Neuronal stem cell (in vitro differentiated cells): ENCODE measurements around the gene TPRA1.
"Not testable (repeated sequence)": the region's sequence is repeated elsewhere in the genome, so short reads cannot be mapped to it uniquely, and the experiment has no call there.

ENCODE experiments used
- DNase-seq: peaks from one replicate; pipeline ENCODE4 v3.0.0-alpha.2; 2013; ENCODE audit warnings: low spot score
- H2AFZ ChIP-seq: one replicate; pipeline ENCODE4 v1.6.1; 2013; ENCODE audit warnings: mild to moderate bottlenecking, low read length, inconsistent platforms
- H2AK5ac ChIP-seq: 2 replicates; pipeline ENCODE4 v1.6.1; 2013; ENCODE audit warnings: low read depth, mild to moderate bottlenecking, inconsistent platforms, low read length, moderate library complexity, mixed read lengths
- H2BK120ac ChIP-seq: 2 replicates; pipeline ENCODE4 v1.6.1; 2013; ENCODE audit warnings: low read depth, mild to moderate bottlenecking, inconsistent platforms, low read length, moderate library complexity, mixed read lengths
- H2BK12ac ChIP-seq: one replicate; pipeline ENCODE4 v1.6.1; 2013; ENCODE audit warnings: low read length, inconsistent platforms
- H2BK15ac ChIP-seq: 2 replicates; pipeline ENCODE4 v1.6.1; 2013; ENCODE audit warnings: mild to moderate bottlenecking, low read length, inconsistent platforms, mixed read lengths
- H2BK5ac ChIP-seq: one replicate; pipeline ENCODE4 v1.6.1; 2013; ENCODE audit warnings: inconsistent platforms, mild to moderate bottlenecking, low read length, moderate library complexity
- H3K14ac ChIP-seq: one replicate; pipeline ENCODE4 v1.6.1; 2013; ENCODE audit warnings: low read length, inconsistent platforms
- H3K18ac ChIP-seq: 2 replicates; pipeline ENCODE4 v1.6.1; 2013; ENCODE audit warnings: low read length, inconsistent platforms
- H3K23ac ChIP-seq: 2 replicates; pipeline ENCODE4 v1.6.1; 2013; ENCODE audit warnings: low read depth, mild to moderate bottlenecking, mixed read lengths, low read length, inconsistent platforms; ENCODE audit not compliant: poor library complexity
- H3K27ac ChIP-seq: replicated peaks from 3 replicates; pipeline ENCODE4 v1.5.1; 2013; ENCODE audit warnings: low read length, inconsistent platforms
- H3K27me3 ChIP-seq, 3 experiments: 2 replicates each; pipeline ENCODE4 v1.6.1; 2013; ENCODE audit warnings: low read length in 3 of 3, mild to moderate bottlenecking in 2 of 3, inconsistent platforms in 1 of 3, low read depth in 1 of 3, mixed read lengths in 1 of 3, moderate library complexity in 1 of 3; ENCODE audit not compliant: control insufficient read depth in 3 of 3, insufficient read depth in 3 of 3
- H3K36me3 ChIP-seq, 2 donors: replicated peaks in 1 of 2; 2 replicates each; pipeline ENCODE4 v1.6.1; 2013; ENCODE audit warnings: low read length in 2 of 2; ENCODE audit not compliant: control insufficient read depth in 2 of 2, insufficient read depth in 2 of 2
- H3K4ac ChIP-seq: 2 replicates; pipeline ENCODE4 v1.6.1; 2013; ENCODE audit warnings: inconsistent platforms, mild to moderate bottlenecking, low read length, moderate library complexity
- H3K4me1 ChIP-seq, 2 donors: 1 replicate in 1 of 2; 2 replicates in 1 of 2; pipeline ENCODE4 v1.6.1; 2013; ENCODE audit warnings: low read length in 2 of 2, low read depth in 1 of 2; ENCODE audit not compliant: control insufficient read depth in 2 of 2, insufficient read depth in 1 of 2
- H3K4me2 ChIP-seq: one replicate; pipeline ENCODE4 v1.6.1; 2013; ENCODE audit warnings: mild to moderate bottlenecking, low read length, inconsistent platforms; ENCODE audit not compliant: insufficient read depth, poor library complexity, severe bottlenecking
- H3K4me3 ChIP-seq, 2 donors: 2 replicates each; pipeline ENCODE4 v1.5.1; 2013; ENCODE audit warnings: low read length in 2 of 2, mild to moderate bottlenecking in 2 of 2, inconsistent platforms in 1 of 2, moderate library complexity in 1 of 2
- H3K79me1 ChIP-seq: one replicate; pipeline ENCODE4 v1.6.1; 2013; ENCODE audit warnings: low read depth, mild to moderate bottlenecking, inconsistent platforms, low read length, moderate library complexity
- H3K9ac ChIP-seq: one replicate; pipeline ENCODE4 v1.6.1; 2013; ENCODE audit warnings: mild to moderate bottlenecking, low read depth, low read length, inconsistent platforms; ENCODE audit not compliant: poor library complexity
- H3K9me3 ChIP-seq, 2 donors: replicated peaks in 1 of 2; 2 replicates each; pipeline versions ENCODE3 to v1.6.1; 2013; ENCODE audit warnings: low read length in 2 of 2, mild to moderate bottlenecking in 2 of 2, inconsistent platforms in 1 of 2, low read depth in 1 of 2, mixed read lengths in 1 of 2, moderate library complexity in 1 of 2; ENCODE audit not compliant: control insufficient read depth in 2 of 2, insufficient read depth in 1 of 2
- H4K8ac ChIP-seq: one replicate; pipeline ENCODE4 v1.6.1; 2013; ENCODE audit warnings: low read depth, mild to moderate bottlenecking, inconsistent platforms, low read length, moderate library complexity
- H4K91ac ChIP-seq: one replicate; pipeline ENCODE4 v1.6.1; 2013; ENCODE audit warnings: low read length, low read depth, mild to moderate bottlenecking, inconsistent platforms; ENCODE audit not compliant: poor library complexity
- WGBS, 2 donors: extraction: QIAGEN DNeasy Blood & Tissue Kit; methylation state at CpG; one replicate each; pipeline ENCODE4 v1.1.7; 2013; ENCODE audit warnings: missing lambda C conversion rate in 2 of 2, mixed read lengths in 1 of 2; ENCODE audit not compliant: insufficient read length in 2 of 2, insufficient replicate concordance in 1 of 2; ENCODE audit errors: extremely low coverage in 2 of 2; 5-methylcytosine and 5-hydroxymethylcytosine counted together

TPRA1 gene

GRCh38 chr3:127606086-127606805, 15.7 kb upstream of the TPRA1 start:
- Histone ChIP-seq H3K23ac (no peak overlapping the region), H3K4ac (no peak overlapping the region), H2BK12ac (no peak overlapping the region), H3K27me3 (no peaks in the 10 kb centered on the region), H3K14ac (no peak overlapping the region), H3K9me3 (no peaks in the 10 kb centered on the region), H4K91ac (no peak overlapping the region), H2AFZ (no peak overlapping the region), H2BK5ac (no peak overlapping the region), H3K4me3 (no peak overlapping the region), H3K4me1 (peaks cover 2 to 3% of the 10 kb centered on the region in 2 donors), H3K27ac (no peak overlapping the region), H3K36me3 (peaks cover 78 to 100% of the 10 kb centered on the region in 2 donors), H4K8ac (no peak overlapping the region), H3K9ac (no peak overlapping the region), H3K4me2 (no peak overlapping the region), H3K18ac (no peak overlapping the region), H2BK15ac (no peak overlapping the region), H2BK120ac (no peak overlapping the region), H2AK5ac (no peak overlapping the region), H3K79me1 (peaks cover 27% of the 10 kb centered on the region)
- no CpG with 5 or more reads among the region's 24 CpGs for WGBS, 2 donors
- no peak for DNase-seq

GRCh38 chr3:127605547-127605946, 15.0 kb upstream of the TPRA1 start:
- not testable (repeated sequence) for H3K4me3 ChIP-seq, H2BK5ac ChIP-seq, DNase-seq, H3K9ac ChIP-seq, H3K14ac ChIP-seq, H2AK5ac ChIP-seq, H3K18ac ChIP-seq, H4K8ac ChIP-seq, H2BK120ac ChIP-seq, H4K91ac ChIP-seq, H3K4me2 ChIP-seq, H2AFZ ChIP-seq, H2BK15ac ChIP-seq, H3K9me3 ChIP-seq, H3K27ac ChIP-seq, H3K23ac ChIP-seq, H3K4ac ChIP-seq, H3K4me1 ChIP-seq, H3K27me3 ChIP-seq, H2BK12ac ChIP-seq
- WGBS, 2 donors, result no CpG with 5 or more reads among the region's 7 CpGs
- Histone ChIP-seq H3K36me3 (peaks cover 75 to 100% of the 10 kb centered on the region in 2 donors), H3K79me1 (peaks cover 27% of the 10 kb centered on the region)

- Histone ChIP-seq H3K14ac (no peak overlapping the region), H3K27ac (no peak overlapping the region), H3K4ac (peak overlapping the region; percentile 7), H2AK5ac (no peak overlapping the region), H3K27me3 (no peaks in the 10 kb centered on the region), H3K4me1 (peaks cover 6 to 12% of the 10 kb centered on the region in 2 donors), H2AFZ (no peak overlapping the region), H3K4me3 (no peak overlapping the region), H3K9ac (no peak overlapping the region), H3K23ac (peak overlapping the region; percentile 61), H2BK12ac (no peak overlapping the region), H2BK5ac (no peak overlapping the region), H2BK15ac (no peak overlapping the region), H3K36me3 (peaks cover 74 to 100% of the 10 kb centered on the region in 2 donors), H4K91ac (no peak overlapping the region), H3K79me1 (peaks cover 27% of the 10 kb centered on the region), H2BK120ac (no peak overlapping the region), H3K9me3 (no peaks in the 10 kb centered on the region), H4K8ac (no peak overlapping the region), H3K18ac (no peak overlapping the region), H3K4me2 (no peak overlapping the region)
- no CpG with 5 or more reads among the region's 41 CpGs for WGBS, 2 donors
- no peak for DNase-seq
These were observed 14.1 kb upstream of the TPRA1 start for GRCh38 chr3:127604546-127605165.

- no peak overlapping the region for H3K9ac ChIP-seq
- no peak overlapping the region for H3K4ac ChIP-seq
- DNase-seq, result no peak
- H2BK120ac ChIP-seq, result no peak overlapping the region
- H3K4me2 ChIP-seq, result no peak overlapping the region
- no peak overlapping the region for H3K18ac ChIP-seq
- H2BK5ac ChIP-seq, result no peak overlapping the region
- no peaks in the 10 kb centered on the region for H3K9me3 ChIP-seq
- no peak overlapping the region for H4K8ac ChIP-seq
- no peak overlapping the region for H2AFZ ChIP-seq
- H3K79me1 ChIP-seq, result peaks cover 27% of the 10 kb centered on the region
- no peak overlapping the region for H2AK5ac ChIP-seq
- H3K36me3 ChIP-seq, result peaks cover 73 to 100% of the 10 kb centered on the region in 2 donors
- no peak overlapping the region for H2BK12ac ChIP-seq
- H4K91ac ChIP-seq, result no peak overlapping the region
- no CpG with 5 or more reads among the region's 7 CpGs for WGBS, 2 donors
- H3K23ac ChIP-seq, result no peak overlapping the region
- H3K4me1 ChIP-seq, result peaks cover 12 to 19% of the 10 kb centered on the region in 2 donors
- H3K4me3 ChIP-seq, result no peak overlapping the region
- no peak overlapping the region for H3K27ac ChIP-seq
- H3K27me3 ChIP-seq, result no peaks in the 10 kb centered on the region
- H2BK15ac ChIP-seq, result no peak overlapping the region
- no peak overlapping the region for H3K14ac ChIP-seq
These were observed 13.5 kb upstream of the TPRA1 start for GRCh38 chr3:127604035-127604434.
